ENCODE results near the gene TP63. TPM values are rescaled to one million over a fixed set of nuclear protein-coding genes. Genes with fewer than 3 reads are reported as not detected.

The TP63 gene
- total RNA-seq, 1 donor from 2014 or later = 0.13 TPM

DNA sequence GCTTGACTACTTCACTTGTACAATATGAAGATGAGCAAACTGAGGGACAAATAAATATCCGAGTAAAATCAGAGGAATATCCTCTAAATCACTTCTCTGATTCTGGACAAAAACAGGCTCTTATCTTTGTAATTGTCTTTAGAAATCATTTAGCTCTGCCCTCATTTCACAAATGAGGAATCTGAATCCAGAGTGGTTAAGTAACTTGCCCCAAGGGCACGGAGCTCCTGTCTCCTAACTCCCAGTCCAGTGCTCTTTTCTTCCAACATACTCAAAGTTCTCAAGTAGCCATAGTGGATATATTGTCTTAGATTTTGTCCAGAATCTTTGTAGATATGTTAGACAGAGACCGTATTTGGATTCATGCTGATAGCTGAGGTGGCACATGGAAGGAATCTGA lies 156.0 kb downstream of the TP63 start:
- Histone ChIP-seq H3K27me3 (ENCODE audit: control insufficient read depth, insufficient read depth, low read length) (no peaks in the 10 kb centered on the region), H3K36me3 (ENCODE audit: control insufficient read depth, insufficient read depth, low read length) (no peaks in the 10 kb centered on the region), H3K4me3 (ENCODE audit: low read depth, low read length) (no peak overlapping the region)
- DNase-seq (ENCODE audit: low read depth) = no peak
- TF ChIP-seq, protein P1, sequence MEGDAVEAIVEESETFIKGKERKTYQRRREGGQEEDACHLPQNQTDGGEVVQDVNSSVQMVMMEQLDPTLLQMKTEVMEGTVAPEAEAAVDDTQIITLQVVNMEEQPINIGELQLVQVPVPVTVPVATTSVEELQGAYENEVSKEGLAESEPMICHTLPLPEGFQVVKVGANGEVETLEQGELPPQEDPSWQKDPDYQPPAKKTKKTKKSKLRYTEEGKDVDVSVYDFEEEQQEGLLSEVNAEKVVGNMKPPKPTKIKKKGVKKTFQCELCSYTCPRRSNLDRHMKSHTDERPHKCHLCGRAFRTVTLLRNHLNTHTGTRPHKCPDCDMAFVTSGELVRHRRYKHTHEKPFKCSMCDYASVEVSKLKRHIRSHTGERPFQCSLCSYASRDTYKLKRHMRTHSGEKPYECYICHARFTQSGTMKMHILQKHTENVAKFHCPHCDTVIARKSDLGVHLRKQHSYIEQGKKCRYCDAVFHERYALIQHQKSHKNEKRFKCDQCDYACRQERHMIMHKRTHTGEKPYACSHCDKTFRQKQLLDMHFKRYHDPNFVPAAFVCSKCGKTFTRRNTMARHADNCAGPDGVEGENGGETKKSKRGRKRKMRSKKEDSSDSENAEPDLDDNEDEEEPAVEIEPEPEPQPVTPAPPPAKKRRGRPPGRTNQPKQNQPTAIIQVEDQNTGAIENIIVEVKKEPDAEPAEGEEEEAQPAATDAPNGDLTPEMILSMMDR (IDR thresholded peaks at IDR 0.05; ENCODE audit: insufficient read depth, low read length, poor library complexity, severe bottlenecking) = no peak

DNA sequence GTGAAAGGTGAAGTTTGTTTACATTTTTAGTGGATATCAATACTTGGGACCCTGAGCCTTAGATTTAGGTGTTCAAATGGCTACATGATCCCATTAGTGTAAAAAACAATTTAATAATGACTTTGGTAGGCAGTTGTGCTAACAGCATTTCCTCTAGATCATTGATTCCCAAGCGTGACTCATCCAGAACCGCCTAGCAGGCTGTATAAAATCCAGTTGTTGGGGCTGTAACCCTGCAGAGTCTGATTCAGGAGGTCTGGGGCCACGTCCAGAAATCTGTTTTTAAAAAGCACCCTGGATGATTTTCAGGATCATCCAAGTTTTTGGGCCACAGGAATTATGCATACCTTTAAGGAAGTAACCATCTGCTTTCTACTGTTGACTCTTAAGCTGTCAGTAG lies 156.4 kb downstream of the TP63 start:
- H3K27me3 ChIP-seq (ENCODE audit: control insufficient read depth, insufficient read depth, low read length) = no peaks in the 10 kb centered on the region
- no peak for DNase-seq (ENCODE audit: low read depth)
- no peak overlapping the region for H3K4me3 ChIP-seq (ENCODE audit: low read depth, low read length)
- no peaks in the 10 kb centered on the region for H3K36me3 ChIP-seq (ENCODE audit: control insufficient read depth, insufficient read depth, low read length)
- TF ChIP-seq, protein P1 (IDR thresholded peaks at IDR 0.05; ENCODE audit: insufficient read depth, low read length, poor library complexity, severe bottlenecking) = no peak

DNA sequence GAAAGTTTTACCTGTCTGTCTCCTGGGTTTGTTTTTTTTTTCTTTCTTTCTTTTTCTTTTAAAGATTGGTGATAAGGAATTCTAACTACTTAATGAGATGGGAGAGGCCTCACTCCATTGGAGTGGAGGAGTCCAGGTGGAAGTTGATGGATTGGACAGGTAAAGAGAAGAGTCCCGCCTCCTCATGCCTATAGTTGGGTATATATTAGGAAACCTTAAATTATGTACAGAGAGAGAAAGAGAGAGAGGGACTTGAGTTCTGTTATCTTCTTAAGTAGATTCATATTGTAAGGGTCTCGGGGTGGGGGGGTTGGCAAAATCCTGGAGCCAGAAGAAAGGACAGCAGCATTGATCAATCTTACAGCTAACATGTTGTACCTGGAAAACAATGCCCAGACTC lies 158.2 kb downstream of the TP63 start:
- TF ChIP-seq, protein P1 (IDR thresholded peaks at IDR 0.05; ENCODE audit: insufficient read depth, low read length, poor library complexity, severe bottlenecking) = no peak
- DNase-seq (ENCODE audit: low read depth) = no peak
- Histone ChIP-seq H3K27me3 (ENCODE audit: control insufficient read depth, insufficient read depth, low read length) (no peaks in the 10 kb centered on the region), H3K36me3 (ENCODE audit: control insufficient read depth, insufficient read depth, low read length) (no peaks in the 10 kb centered on the region), H3K4me3 (ENCODE audit: low read depth, low read length) (no peak overlapping the region)

DNA sequence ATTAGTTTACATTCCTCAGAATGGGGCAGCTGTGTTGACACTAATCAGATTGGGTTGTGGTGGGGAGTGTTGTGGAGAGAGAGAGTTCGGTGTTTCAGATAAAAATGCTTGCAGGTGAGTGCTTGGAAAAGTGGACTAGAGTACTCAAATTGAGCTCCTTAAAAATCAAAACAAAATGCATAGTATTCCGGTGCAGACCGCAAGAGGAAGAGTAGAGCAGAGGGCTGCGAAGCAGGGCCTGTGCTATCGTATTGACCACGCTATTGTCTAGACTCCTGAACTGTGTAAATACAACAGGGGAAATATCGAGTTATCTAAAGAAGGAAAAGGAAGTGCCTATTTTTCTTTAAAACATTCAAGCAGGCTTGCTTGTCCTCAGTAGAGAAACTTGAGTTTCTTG lies 159.5 kb downstream of the TP63 start:
- TF ChIP-seq, protein P1 (IDR thresholded peaks at IDR 0.05; ENCODE audit: insufficient read depth, low read length, poor library complexity, severe bottlenecking) = no peak
- Histone ChIP-seq H3K36me3 (ENCODE audit: control insufficient read depth, insufficient read depth, low read length) (no peaks in the 10 kb centered on the region), H3K27me3 (ENCODE audit: control insufficient read depth, insufficient read depth, low read length) (no peaks in the 10 kb centered on the region), H3K4me3 (ENCODE audit: low read depth, low read length) (no peak overlapping the region)
- DNase-seq (ENCODE audit: low read depth) = no peak

DNA sequence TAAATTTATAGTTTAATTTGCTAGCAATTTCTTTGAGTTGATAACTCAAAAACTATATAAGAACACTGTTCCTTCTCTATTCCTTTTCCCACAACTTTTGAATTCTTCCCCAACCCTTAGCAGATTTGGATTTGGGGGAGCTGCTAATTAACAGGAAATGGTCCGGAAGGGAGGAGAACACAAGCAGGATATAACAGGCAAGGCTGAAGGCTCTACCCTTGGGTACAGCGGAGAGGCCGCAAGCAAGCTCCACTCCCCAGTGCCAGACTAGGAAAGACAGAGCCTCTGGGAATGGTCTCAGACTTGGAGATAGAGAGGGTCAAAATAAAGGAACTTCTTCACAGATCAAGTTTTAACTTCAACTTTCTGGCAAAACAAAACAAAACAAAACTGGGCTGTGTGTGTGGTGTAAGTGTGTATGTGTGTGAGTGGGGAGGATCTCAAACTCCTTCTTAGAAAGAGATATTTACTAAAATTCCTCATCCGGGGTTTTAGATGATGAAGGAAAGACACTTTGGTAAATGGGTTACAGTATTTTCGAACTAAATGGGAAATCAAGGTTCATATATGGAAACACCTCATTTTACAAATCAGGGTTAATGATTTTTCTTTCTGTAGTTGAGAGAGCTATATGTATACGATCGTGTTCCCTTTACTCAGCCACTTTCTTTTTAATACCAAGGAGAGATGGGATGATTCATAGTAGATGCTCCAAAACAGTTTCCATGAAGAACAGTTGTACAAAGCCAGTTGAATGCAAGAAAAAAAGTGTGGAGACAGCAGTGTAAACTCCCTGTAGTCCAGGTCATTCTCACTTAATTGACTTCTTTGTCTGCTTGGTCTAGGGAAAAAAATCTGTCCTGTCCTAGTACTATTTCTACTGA lies 161.1 kb downstream of the TP63 start:
- TF ChIP-seq, protein P1 (IDR thresholded peaks at IDR 0.05; ENCODE audit: insufficient read depth, low read length, poor library complexity, severe bottlenecking) = no peak
- Histone ChIP-seq H3K36me3 (ENCODE audit: control insufficient read depth, insufficient read depth, low read length) (no peaks in the 10 kb centered on the region), H3K4me3 (ENCODE audit: low read depth, low read length) (no peak overlapping the region), H3K27me3 (ENCODE audit: control insufficient read depth, insufficient read depth, low read length) (no peaks in the 10 kb centered on the region)
- no peak for DNase-seq (ENCODE audit: low read depth)

DNA sequence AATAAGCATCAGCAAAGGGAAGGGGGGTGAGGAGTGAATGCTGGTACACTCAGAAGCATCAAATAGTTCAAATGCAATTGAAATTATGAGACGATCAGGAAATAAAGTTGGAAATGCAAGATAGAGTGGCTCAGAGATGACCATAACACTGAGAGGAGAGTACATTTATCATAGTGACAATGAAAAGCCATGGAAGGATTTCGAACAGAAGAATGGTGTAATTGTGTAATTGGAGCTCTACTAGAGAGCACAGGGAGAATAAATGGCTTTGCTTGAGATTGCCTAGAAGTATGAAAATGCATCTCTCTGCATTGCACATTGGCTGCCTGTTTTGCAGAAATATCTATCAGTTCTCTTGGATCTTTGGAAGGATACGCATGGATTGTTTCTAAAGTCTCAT lies 163.3 kb downstream of the TP63 start:
- no peak overlapping the region for H3K4me3 ChIP-seq (ENCODE audit: low read depth, low read length)

More for the DNA sequence above, 163.3 kb downstream of the TP63 start:
- Histone ChIP-seq H3K27me3 (ENCODE audit: control insufficient read depth, insufficient read depth, low read length) (no peaks in the 10 kb centered on the region), H3K36me3 (ENCODE audit: control insufficient read depth, insufficient read depth, low read length) (no peaks in the 10 kb centered on the region)
- TF ChIP-seq, protein P1 (IDR thresholded peaks at IDR 0.05; ENCODE audit: insufficient read depth, low read length, poor library complexity, severe bottlenecking) = no peak
- DNase-seq (ENCODE audit: low read depth) = no peak

Data from kidney epithelial cell (primary cell).